ENCODE results near the gene LRP11. TPM values are rescaled to one million over a fixed set of nuclear protein-coding genes. Genes with fewer than 3 reads are reported as not detected.

Gene LRP11
- polyA plus RNA-seq, 2 of the 4 experiments (the other 2 are of a cell fraction): 48.9 to 57.7 TPM

DNA sequence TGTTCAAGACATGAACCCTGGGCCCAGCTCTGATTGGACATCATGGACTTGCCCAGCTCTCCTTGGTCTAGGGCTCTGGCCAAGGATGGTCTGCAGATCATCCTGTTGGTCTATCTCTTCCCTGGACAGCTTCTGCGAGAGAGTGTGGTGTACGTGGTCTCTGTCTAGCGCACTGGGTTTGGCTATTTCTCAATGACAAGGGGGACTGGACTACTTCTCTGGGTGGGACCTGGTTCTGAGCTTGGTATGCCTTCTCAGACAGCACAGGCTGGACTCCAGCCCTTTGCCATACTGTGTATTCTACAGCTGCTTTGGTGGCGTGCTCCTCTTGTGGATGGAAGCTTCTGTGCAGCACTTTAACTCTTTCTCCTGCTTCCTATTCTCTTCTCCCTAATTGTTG lies 42.2 kb upstream of the LRP11 start:
- H3K27ac ChIP-seq: no peak overlapping the region
- no peak overlapping the region for H3K4me3 ChIP-seq
- ChIA-PET CTCF (interaction anchor here (0.9 to 3.6 kb wide), 3 partner anchors 22 to 72 kb away, joined by 3 to 13 read pairs (median 11); partner anchors contain the start of gene LRP11), POLR2A (no interaction called here)
- ATAC-seq (no peak), DNase-seq (ENCODE audit: low read depth in 1 of 2, low spot score in 1 of 2) (no peak), FAIRE-seq (no peak)
- peaks cover 7% of the 10 kb centered on the region; the same call in 1 of the 3 replicates for H3K9me3 ChIP-seq
- WGBS (ENCODE audit: missing lambda C conversion rate): 98% methylated on average over 4 of the region's 4 CpGs
- no peak for TF ChIP-seq POLR2AphosphoS2 (conservative IDR thresholded peaks at IDR 0.05; ENCODE audit: low read length)
- TF ChIP-seq ESRRA (IDR thresholded peaks at IDR 0.05; ENCODE audit: borderline replicate concordance, low read length): no peak
- no peak for TF ChIP-seq FOSB (CRISPR knock-in tag; IDR thresholded peaks at IDR 0.05)
- no peak for TF ChIP-seq ELK1 (IDR thresholded peaks at IDR 0.05; ENCODE audit: low read depth, low read length)
- TF ChIP-seq CBX8 (IDR thresholded peaks at IDR 0.05): no peak
- H3K4me2 ChIP-seq: no peak overlapping the region
- H3K4me1 ChIP-seq: no peaks in the 10 kb centered on the region

GRCh38 chr6:149905911-149906371 lies 41.8 kb upstream of the LRP11 start:
- DNase-seq (ENCODE audit: low read depth in 1 of 2, low spot score in 1 of 2): no peak
- no peak overlapping the region for H3K4me3 ChIP-seq
- no peaks in the 10 kb centered on the region for H3K4me1 ChIP-seq
- H3K9me3 ChIP-seq: peaks cover 7% of the 10 kb centered on the region; the same call in 1 of the 3 replicates
- FAIRE-seq: no peak
- no peak for ATAC-seq
- H3K4me2 ChIP-seq: no peak overlapping the region
- ChIA-PET CTCF (interaction anchor here (0.9 to 3.6 kb wide), 7 partner anchors 9 to 111 kb away, joined by 3 to 13 read pairs (median 4); partner anchors contain the start of gene LRP11), POLR2A (no interaction called here)
- TF ChIP-seq CBX2 (IDR thresholded peaks at IDR 0.05; ENCODE audit: borderline replicate concordance, low read depth): no peak
- no peak for TF ChIP-seq TP53 (CRISPR knock-in tag; IDR thresholded peaks at IDR 0.05)
- TF ChIP-seq CTCF (IDR thresholded peaks at IDR 0.05): no peak
- TF ChIP-seq EHF (CRISPR knock-in tag; IDR thresholded peaks at IDR 0.05): no peak
- TF ChIP-seq NPAS2 (CRISPR knock-in tag; IDR thresholded peaks at IDR 0.05; ENCODE audit: borderline replicate concordance): no peak
- no peak for TF ChIP-seq E2F6 (IDR thresholded peaks at IDR 0.05; ENCODE audit: borderline replicate concordance, low read depth)
- TF ChIP-seq CHD4 (IDR thresholded peaks at IDR 0.05; ENCODE audit: borderline replicate concordance): no peak
- no peak for TF ChIP-seq CEBPB (IDR thresholded peaks at IDR 0.05)
- TF ChIP-seq HEYL (CRISPR knock-in tag; IDR thresholded peaks at IDR 0.05): no peak
- TF ChIP-seq CHD2 (IDR thresholded peaks at IDR 0.05; ENCODE audit: low read length, partially characterized antibody): no peak
- TF ChIP-seq, protein P1, sequence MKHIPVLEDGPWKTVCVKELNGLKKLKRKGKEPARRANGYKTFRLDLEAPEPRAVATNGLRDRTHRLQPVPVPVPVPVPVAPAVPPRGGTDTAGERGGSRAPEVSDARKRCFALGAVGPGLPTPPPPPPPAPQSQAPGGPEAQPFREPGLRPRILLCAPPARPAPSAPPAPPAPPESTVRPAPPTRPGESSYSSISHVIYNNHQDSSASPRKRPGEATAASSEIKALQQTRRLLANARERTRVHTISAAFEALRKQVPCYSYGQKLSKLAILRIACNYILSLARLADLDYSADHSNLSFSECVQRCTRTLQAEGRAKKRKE (CRISPR knock-in tag; IDR thresholded peaks at IDR 0.05; ENCODE audit: low read depth): no peak
- H3K27ac ChIP-seq: no peak overlapping the region
- WGBS (ENCODE audit: missing lambda C conversion rate): 69% methylated on average over 6 of the region's 6 CpGs

DNA sequence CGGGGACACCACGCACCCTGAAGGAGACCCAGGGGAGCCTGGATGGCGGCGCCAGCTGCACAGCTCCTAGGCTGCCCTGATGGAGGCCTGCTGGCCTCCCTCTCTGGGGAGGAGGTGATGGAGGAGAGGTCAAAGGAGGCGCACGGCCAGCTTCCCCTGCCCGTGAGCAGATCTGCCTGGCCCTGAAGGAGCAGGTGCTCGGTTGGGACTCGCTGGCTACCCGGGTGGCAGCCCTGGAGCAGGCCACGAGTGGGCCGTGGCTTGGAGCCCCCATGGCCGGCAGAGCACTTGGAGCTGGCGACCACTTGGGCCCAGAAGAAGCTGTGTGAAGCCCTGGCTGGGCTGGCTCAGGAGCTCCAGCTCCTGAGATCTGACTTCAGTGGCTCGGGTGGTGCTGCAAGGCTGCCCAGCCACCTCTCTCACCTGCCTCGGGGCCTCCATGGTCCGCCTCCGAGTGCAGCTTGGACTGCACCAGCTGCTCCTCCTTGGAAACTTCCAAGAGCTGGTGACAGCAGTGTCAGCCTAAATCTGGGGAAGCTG lies 41.3 kb upstream of the LRP11 start:
- CTCF ChIA-PET: interaction anchor here (1.1 to 3.6 kb wide), 7 partner anchors 9 to 111 kb away, joined by 3 to 13 read pairs (median 4); partner anchors contain the start of gene LRP11
- Histone ChIP-seq H3K4me2 (no peak overlapping the region), H3K4me1 (no peaks in the 10 kb centered on the region), H3K27ac (no peak overlapping the region), H3K4me3 (no peak overlapping the region), H3K9me3 (peaks cover 7% of the 10 kb centered on the region; the same call in 1 of the 3 replicates)
- POLR2A ChIA-PET: no interaction called here
- FAIRE-seq (no peak), DNase-seq (ENCODE audit: low read depth in 1 of 2, low spot score in 1 of 2) (no peak), ATAC-seq (no peak)
- 92% methylated on average over 5 of the region's 18 CpGs for WGBS (ENCODE audit: missing lambda C conversion rate)
- TF ChIP-seq NFE2L2 (conservative IDR thresholded peaks at IDR 0.05; ENCODE audit: low read length) (no peak), RFX5 (IDR thresholded peaks at IDR 0.05) (no peak), BCL3 (IDR thresholded peaks at IDR 0.05) (no peak), ZFP36 (IDR thresholded peaks at IDR 0.05; ENCODE audit: borderline replicate concordance, partially characterized antibody) (no peak), POLR2AphosphoS2 (conservative IDR thresholded peaks at IDR 0.05; ENCODE audit: low read length) (no peak), ZC3H11A (IDR thresholded peaks at IDR 0.05) (no peak), EHF (CRISPR knock-in tag; IDR thresholded peaks at IDR 0.05) (no peak), ELK1 (IDR thresholded peaks at IDR 0.05; ENCODE audit: low read depth, low read length) (no peak), SREBF2 (IDR thresholded peaks at IDR 0.05) (no peak), EP300 (IDR thresholded peaks at IDR 0.05) (no peak), CHD4 (IDR thresholded peaks at IDR 0.05; ENCODE audit: borderline replicate concordance) (no peak)

Measured in A549 (cell line).